NB4 (cell line): ENCODE data around the gene CRTC1.
A peak's percentile ranks its signal among the peaks of the same experiment; 100 is the strongest.
"Not testable (repeated sequence)": the region's sequence is repeated elsewhere in the genome, so short reads cannot be mapped to it uniquely, and the experiment has no call there.

Experiments
- DNase-seq: peaks from one replicate; pipeline ENCODE4 v3.0.0; 2010; ENCODE audit warnings: low read depth
- H3K4me3 ChIP-seq: one replicate; pipeline ENCODE4 v1.5.1; 2011; ENCODE audit warnings: mild to moderate bottlenecking, low read depth, low read length, moderate library complexity
- CTCF ChIP-seq: IDR thresholded peaks from one replicate; pipeline ENCODE4 v1.5.1; 2012; ENCODE audit warnings: low read depth, low read length
- MYC ChIP-seq: IDR thresholded peaks from 2 replicates; pipeline ENCODE4 v1.6.1; 2011; ENCODE audit warnings: low read depth, low read length
- POLR2A ChIP-seq: IDR thresholded peaks from 2 replicates; pipeline ENCODE4 v1.6.1; 2011; ENCODE audit warnings: mild to moderate bottlenecking; ENCODE audit not compliant: insufficient read length; ENCODE audit errors: extremely low read depth
- TF ChIP-seq, protein P1 (sequence below): IDR thresholded peaks from 2 replicates; pipeline ENCODE4 v1.6.1; 2011; ENCODE audit warnings: low read depth, low read length

The CRTC1 gene

GRCh38 chr19:18809149-18809868, 125.8 kb downstream of the CRTC1 start:
- H3K4me3 ChIP-seq: no peak overlapping the region
- peak; percentile 77 for DNase-seq
- TF ChIP-seq MYC (no peak), CTCF (no peak), POLR2A (no peak)
- TF ChIP-seq, protein P1, sequence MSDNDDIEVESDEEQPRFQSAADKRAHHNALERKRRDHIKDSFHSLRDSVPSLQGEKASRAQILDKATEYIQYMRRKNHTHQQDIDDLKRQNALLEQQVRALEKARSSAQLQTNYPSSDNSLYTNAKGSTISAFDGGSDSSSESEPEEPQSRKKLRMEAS: no peak

DNA sequence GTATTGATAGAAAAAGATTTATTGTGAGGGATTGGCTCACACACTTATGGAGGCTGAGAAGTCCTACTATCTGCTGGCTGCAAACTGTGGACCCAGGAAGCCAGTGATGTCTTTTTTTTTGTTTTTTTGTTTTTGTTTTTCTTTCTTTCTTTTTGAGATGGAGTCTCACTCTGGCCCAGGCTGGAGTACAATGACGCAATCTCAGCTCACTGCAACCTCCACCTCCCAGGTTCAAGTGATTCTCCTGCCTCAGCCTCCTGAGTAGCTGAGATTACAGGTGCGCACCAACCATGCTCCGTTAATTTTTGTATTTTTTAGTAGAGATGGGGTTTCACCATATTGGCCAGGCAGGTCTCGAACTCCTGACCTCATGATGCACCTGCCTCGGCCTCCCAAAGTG, 128.2 kb downstream of the CRTC1 start:
- not testable (repeated sequence) for H3K4me3 ChIP-seq, DNase-seq

GRCh38 chr19:18814063-18814462, 130.6 kb downstream of the CRTC1 start:
- DNase-seq: no peak
- TF ChIP-seq, protein P1: no peak
- no peak for TF ChIP-seq MYC
- TF ChIP-seq POLR2A: no peak
- TF ChIP-seq CTCF: no peak
- no peak overlapping the region for H3K4me3 ChIP-seq

DNA sequence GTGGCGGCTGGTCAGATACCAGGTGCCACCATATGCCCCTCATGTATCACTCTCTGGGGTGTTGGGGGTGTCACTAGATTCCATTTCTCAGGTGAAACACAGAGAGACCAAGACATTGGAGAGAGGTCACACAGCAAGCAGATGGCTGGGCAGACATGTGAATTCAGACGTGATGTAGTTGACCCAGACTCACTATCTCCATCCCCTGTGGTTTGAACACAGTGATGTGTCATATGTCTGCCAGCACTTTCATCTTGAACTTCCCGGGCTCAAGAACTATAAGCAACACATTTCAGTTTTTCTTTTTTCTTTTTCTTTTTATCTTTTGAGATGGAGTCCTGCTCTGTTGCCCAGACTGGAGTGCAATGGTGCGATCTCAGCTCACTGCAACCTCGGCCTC, 132.2 kb downstream of the CRTC1 start:
- TF ChIP-seq, protein P1: no peak
- TF ChIP-seq POLR2A: no peak
- TF ChIP-seq MYC: no peak
- no peak for TF ChIP-seq CTCF
- no peak for DNase-seq
- H3K4me3 ChIP-seq: no peak overlapping the region

- not testable (repeated sequence) for DNase-seq, H3K4me3 ChIP-seq
Measured at GRCh38 chr19:18816645-18817044, 133.2 kb downstream of the CRTC1 start.

GRCh38 chr19:18817574-18817973, 134.1 kb downstream of the CRTC1 start:
- no peak overlapping the region for H3K4me3 ChIP-seq
- TF ChIP-seq, protein P1: no peak
- TF ChIP-seq CTCF: no peak
- no peak for TF ChIP-seq MYC
- no peak for TF ChIP-seq POLR2A
- no peak for DNase-seq

DNA sequence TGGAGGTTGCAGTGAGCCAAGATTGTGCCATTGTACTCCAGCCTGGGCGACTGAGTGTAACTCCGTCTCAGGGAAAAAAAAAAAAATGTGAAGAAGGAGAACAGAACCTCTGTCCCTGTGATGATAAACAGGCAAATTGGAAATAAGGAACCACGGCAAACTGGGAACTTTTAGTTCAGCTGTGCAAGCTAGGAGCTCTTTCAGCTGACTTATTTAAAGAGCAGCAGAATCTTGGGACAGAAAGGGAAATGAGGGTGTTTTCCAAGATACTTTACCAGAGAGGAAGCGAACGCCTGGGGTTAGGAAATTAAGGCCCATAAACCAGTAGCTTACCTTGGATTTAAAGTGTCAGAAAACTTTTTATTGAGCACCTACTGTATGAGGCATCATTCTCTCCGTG, 145.3 kb downstream of the CRTC1 start:
- no peak overlapping the region for H3K4me3 ChIP-seq
- TF ChIP-seq POLR2A (no peak), MYC (no peak), CTCF (no peak)
- TF ChIP-seq, protein P1: no peak
- no peak for DNase-seq
